GM18526 (cell line): ENCODE results near the gene DYNLL1.

Experiments
- POLR2A ChIP-seq: IDR thresholded peaks from 3 replicates; pipeline ENCODE4 v1.6.1; 2011; ENCODE audit not compliant: insufficient read length; ENCODE audit errors: extremely low read depth

The DYNLL1 gene

GRCh38 chr12:120495731-120496412 lies at the start of gene DYNLL1:
Gene DYNLL1 (plus strand): TSS chr12:120496113. CDS start chr12:120496422, 309 bp downstream.
- TF ChIP-seq POLR2A: peak; percentile 98

GRCh38 chr12:120447992-120448391 lies 47.9 kb upstream of the DYNLL1 start:
- TF ChIP-seq POLR2A: no peak

- no peak for TF ChIP-seq POLR2A
Observed at GRCh38 chr12:120453060-120453750, 42.7 kb upstream of the DYNLL1 start.

- no peak for TF ChIP-seq POLR2A
Observed at GRCh38 chr12:120453977-120454376, 41.9 kb upstream of the DYNLL1 start.

- no peak for TF ChIP-seq POLR2A
Observed at GRCh38 chr12:120455302-120455701, 40.6 kb upstream of the DYNLL1 start.

GRCh38 chr12:120457133-120457532 lies 38.8 kb upstream of the DYNLL1 start:
- TF ChIP-seq POLR2A: no peak

GRCh38 chr12:120460157-120460556 lies 35.8 kb upstream of the DYNLL1 start:
- no peak for TF ChIP-seq POLR2A

- no peak for TF ChIP-seq POLR2A
Observed at GRCh38 chr12:120462099-120462640, 33.7 kb upstream of the DYNLL1 start.

- TF ChIP-seq POLR2A: no peak
Observed at GRCh38 chr12:120463712-120464111, 32.2 kb upstream of the DYNLL1 start.

- TF ChIP-seq POLR2A: no peak
Observed at GRCh38 chr12:120465756-120466155, 30.2 kb upstream of the DYNLL1 start.

- TF ChIP-seq POLR2A: no peak
Observed at GRCh38 chr12:120466560-120467315, 29.2 kb upstream of the DYNLL1 start.

GRCh38 chr12:120467439-120467838 lies 28.5 kb upstream of the DYNLL1 start:
- TF ChIP-seq POLR2A: no peak

GRCh38 chr12:120468325-120468820 lies 27.5 kb upstream of the DYNLL1 start:
- peak; percentile 39 for TF ChIP-seq POLR2A

- no peak for TF ChIP-seq POLR2A
Observed at GRCh38 chr12:120468821-120469449, 27.0 kb upstream of the DYNLL1 start.
